Epithelial cell of esophagus (primary cell): ENCODE data around the gene PTGFRN.

Experiments
- DNase-seq: peaks from one replicate; pipeline ENCODE4 v3.0.0; 2010; ENCODE audit warnings: low read depth
- H3K4me3 ChIP-seq: 2 replicates; pipeline ENCODE4 v1.5.1; 2011; ENCODE audit warnings: mild to moderate bottlenecking, low read length, control low read depth
- TF ChIP-seq, protein P1 (sequence below): IDR thresholded peaks from 2 replicates; pipeline ENCODE4 v1.5.1; 2011; ENCODE audit warnings: low read depth, mild to moderate bottlenecking, low read length, control low read depth, inconsistent platforms; ENCODE audit not compliant: insufficient read depth; ENCODE audit errors: missing control alignments

The PTGFRN gene

DNA sequence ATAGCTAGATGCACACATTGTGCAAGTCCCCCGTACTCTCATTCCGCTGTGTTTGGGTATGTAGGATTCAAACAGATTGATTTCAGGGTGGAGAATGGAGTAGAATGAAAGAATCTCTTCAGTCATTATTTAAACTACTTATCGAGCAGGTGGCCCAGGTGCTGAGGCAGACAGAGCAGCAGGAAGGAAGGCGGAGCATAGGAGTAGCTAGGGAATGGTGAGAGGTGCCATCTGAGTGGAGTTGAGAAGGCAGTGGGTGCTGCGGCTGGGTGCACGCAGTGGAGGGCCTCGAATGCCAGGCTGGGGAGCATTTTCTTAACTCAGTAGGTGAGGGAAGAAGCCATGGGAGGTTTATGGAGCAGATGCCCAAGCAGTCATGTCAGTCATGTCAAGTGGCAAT, 46.7 kb downstream of the PTGFRN start:
- DNase-seq: no peak
- TF ChIP-seq, protein P1, sequence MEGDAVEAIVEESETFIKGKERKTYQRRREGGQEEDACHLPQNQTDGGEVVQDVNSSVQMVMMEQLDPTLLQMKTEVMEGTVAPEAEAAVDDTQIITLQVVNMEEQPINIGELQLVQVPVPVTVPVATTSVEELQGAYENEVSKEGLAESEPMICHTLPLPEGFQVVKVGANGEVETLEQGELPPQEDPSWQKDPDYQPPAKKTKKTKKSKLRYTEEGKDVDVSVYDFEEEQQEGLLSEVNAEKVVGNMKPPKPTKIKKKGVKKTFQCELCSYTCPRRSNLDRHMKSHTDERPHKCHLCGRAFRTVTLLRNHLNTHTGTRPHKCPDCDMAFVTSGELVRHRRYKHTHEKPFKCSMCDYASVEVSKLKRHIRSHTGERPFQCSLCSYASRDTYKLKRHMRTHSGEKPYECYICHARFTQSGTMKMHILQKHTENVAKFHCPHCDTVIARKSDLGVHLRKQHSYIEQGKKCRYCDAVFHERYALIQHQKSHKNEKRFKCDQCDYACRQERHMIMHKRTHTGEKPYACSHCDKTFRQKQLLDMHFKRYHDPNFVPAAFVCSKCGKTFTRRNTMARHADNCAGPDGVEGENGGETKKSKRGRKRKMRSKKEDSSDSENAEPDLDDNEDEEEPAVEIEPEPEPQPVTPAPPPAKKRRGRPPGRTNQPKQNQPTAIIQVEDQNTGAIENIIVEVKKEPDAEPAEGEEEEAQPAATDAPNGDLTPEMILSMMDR: no peak
- no peak overlapping the region for H3K4me3 ChIP-seq

DNA sequence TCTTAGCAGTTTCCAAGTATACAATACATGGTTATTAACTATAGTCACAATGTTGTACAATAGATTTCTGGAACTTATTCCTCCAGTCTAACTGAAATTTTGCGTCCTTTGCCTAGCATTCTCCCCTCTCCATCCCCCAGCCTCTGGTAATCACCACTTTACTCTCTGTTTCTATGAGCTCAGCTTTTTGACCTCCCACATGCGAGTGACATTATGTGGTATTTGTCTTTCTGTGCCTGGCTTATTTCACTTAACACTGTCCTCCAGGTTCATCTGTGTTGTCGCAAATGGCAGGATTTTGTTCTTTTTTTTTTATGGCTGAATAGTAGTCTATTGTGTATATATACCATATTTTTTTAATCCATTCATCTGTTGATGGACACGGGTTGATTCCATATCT, 47.9 kb downstream of the PTGFRN start:
- no peak for DNase-seq
- TF ChIP-seq, protein P1: no peak
- H3K4me3 ChIP-seq: no peak overlapping the region

DNA sequence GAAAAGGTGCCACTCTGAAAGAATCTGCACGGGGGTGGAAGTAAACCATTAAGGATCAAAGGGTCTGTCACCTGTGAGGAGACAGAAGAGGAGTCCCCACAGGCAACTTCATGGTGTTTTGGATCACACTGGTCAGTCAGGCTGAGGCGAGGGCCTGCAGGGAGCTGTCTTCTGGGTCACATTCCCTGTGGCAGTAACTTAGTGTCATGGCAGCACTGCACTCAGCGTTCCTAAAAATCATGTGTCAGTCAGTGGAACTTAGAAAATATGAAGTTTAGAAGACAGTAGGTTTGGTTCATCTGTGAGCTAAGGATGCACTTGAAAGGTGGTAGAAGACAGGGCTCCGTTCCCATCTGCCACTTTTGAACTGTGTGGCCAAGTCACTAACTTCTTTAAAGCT, 48.4 kb downstream of the PTGFRN start:
- DNase-seq: no peak

DNA sequence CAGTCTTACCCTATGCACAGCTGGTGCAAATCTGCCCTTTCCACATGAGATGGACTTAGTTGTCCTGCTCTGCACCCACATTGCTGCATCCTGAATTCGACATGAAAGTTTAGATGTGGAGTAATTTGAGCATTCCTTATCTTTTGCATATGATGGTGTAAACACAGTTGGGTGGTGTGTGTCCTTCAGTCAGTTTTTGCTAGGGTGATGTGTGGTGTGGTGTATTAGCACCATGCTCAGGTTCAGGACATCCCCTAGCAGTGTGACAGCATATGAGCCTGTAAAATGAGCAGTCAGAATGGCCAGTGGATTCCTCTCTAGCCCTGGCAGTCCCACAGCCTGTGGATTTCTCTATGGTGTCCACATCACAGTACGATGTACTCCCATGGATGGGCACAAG, 49.3 kb downstream of the PTGFRN start:
- TF ChIP-seq, protein P1: no peak
- no peak overlapping the region for H3K4me3 ChIP-seq
- no peak for DNase-seq

More for the DNA sequence above, 48.4 kb downstream of the PTGFRN start:
- H3K4me3 ChIP-seq: no peak overlapping the region
- TF ChIP-seq, protein P1: no peak

DNA sequence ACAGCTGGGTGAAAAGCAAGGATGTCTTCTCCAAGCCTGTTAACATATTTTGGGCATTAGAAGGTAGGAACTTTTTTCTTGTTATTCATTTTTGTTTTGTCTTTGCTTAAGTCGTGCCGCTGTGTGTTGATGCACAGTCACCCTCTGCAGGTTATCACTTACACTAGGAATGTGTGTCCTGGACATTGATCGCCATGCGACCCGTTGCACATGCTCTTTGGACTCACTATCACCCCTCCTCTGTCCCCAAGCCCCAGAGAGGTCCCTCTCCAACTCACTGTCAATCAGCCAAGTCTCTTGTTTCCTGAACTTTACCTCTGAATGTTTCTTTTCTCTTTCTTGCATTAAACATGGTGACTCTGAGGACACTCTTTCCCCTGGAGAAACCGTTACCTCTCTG, 51.9 kb downstream of the PTGFRN start:
- TF ChIP-seq, protein P1: no peak

DNA sequence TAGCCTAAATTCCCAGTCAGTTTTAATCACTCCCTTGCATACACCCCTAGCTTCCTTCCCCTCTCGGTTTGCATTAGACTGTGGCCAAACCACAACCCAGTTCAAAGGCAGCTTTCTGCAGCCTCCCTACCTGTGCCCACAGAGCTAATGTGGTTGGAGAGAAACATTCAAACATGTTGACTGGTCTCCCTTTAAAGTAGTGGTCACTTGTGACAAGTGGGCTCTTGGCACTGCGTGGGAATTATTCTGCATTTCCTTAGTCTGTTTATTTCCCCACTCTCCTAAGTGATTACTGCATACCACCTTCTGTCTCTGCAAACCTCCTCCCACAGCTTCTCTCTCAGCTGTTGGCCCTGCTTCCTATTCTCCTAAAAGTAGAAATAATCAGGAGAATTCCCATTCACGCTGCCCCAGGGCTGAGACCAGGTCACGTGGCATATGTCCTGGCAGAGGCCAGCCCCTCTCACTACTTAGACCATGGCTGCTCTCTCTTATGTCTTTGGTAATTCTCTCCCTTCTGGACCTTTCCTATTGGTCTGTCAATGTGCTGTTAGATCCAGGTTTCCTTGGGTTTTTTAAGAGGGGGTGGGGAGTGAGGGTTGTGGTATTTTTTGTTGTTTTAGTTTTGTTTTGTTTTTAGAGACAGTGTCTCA, 53.4 kb downstream of the PTGFRN start:
- H3K4me3 ChIP-seq: no peak overlapping the region
- TF ChIP-seq, protein P1: no peak
- DNase-seq: no peak

More for the DNA sequence above, 51.9 kb downstream of the PTGFRN start:
- DNase-seq: no peak
- no peak overlapping the region for H3K4me3 ChIP-seq

DNA sequence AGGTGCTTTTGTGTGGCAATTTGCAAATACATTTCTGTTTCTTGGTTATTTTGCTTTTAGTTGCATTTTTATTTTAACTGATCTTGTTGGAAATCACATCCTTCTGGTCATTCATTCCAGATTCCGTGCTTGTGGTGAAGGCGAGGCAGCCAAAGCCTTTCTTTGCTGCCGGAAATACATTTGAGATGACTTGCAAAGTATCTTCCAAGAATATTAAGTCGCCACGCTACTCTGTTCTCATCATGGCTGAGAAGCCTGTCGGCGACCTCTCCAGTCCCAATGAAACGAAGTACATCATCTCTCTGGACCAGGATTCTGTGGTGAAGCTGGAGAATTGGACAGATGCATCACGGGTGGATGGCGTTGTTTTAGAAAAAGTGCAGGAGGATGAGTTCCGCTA, 57.1 kb downstream of the PTGFRN start:
- no peak for DNase-seq
- TF ChIP-seq, protein P1: no peak
- no peak overlapping the region for H3K4me3 ChIP-seq
